GM12892 (cell line): ENCODE measurements around the gene VWA5B1.

Experiments used
- POLR2A ChIP-seq: IDR thresholded peaks from 2 replicates; pipeline ENCODE4 v1.6.1; 2011; ENCODE audit warnings: low read depth, low read length, control low read depth
- POLR2AphosphoS5 ChIP-seq: IDR thresholded peaks from 2 replicates; pipeline ENCODE4 v1.6.1; 2011; ENCODE audit warnings: low read depth, low read length, control low read depth
- TAF1 ChIP-seq: IDR thresholded peaks from 2 replicates; pipeline ENCODE4 v1.6.1; 2011; ENCODE audit warnings: low read depth, mild to moderate bottlenecking, control low read depth, low read length, borderline replicate concordance

- TF ChIP-seq POLR2AphosphoS5 (no peak), POLR2A (no peak), TAF1 (no peak)
Measured at GRCh38 chr1:20368866-20369470, 78.3 kb downstream of the VWA5B1 start.
